ENCODE results near the gene MFAP3. TPM values are rescaled to one million over a fixed set of nuclear protein-coding genes. Genes with fewer than 3 reads are reported as not detected.

The MFAP3 gene
- total and polyA plus RNA-seq, 2 donors: 3.5 to 24.2 TPM

DNA sequence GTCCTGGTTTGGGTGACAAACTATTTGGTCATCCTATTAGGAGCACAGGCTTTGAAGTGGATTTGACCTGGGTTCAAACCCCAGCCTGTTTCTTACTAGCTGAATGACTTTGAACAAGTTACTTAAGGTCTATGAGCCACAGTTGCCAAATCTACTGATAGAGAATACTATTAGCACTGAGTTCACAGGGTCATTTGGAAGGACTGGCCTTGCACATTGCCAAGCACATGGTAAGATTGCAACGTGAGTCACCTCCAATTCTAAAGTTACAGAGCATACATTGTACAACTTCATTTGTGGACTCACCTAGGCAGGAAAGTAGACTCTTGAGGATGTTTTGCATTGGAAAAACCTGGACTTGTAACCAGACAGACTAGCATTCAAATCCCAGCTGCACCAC is 38.9 kb downstream of the MFAP3 start:
- no peaks in the 10 kb centered on the region for H3K36me3 ChIP-seq (ENCODE audit: control insufficient read depth in 2 of 2, insufficient read depth in 2 of 2, low read length in 1 of 2)
- no peaks in the 10 kb centered on the region for H3K9me3 ChIP-seq (ENCODE audit: control insufficient read depth in 2 of 2, insufficient read depth in 1 of 2, low read length in 1 of 2)
- no peaks in the 10 kb centered on the region for H3K27me3 ChIP-seq (ENCODE audit: control insufficient read depth in 2 of 2, insufficient read depth in 1 of 2, low read length in 1 of 2)
- no peak overlapping the region for H3K27ac ChIP-seq (ENCODE audit: low read depth in 1 of 2, low read length in 1 of 2)
- no peak for DNase-seq (ENCODE audit: low read depth in 6 of 9, low spot score in 9 of 9)
- no peaks in the 10 kb centered on the region for H3K4me1 ChIP-seq (ENCODE audit: control insufficient read depth in 2 of 2, insufficient read depth in 2 of 2, low read length in 2 of 2)
- WGBS: 92% methylated on average over 1 of the region's 1 CpG
- H3K4me3 ChIP-seq (ENCODE audit: low read length in 2 of 2): no peak overlapping the region

DNA sequence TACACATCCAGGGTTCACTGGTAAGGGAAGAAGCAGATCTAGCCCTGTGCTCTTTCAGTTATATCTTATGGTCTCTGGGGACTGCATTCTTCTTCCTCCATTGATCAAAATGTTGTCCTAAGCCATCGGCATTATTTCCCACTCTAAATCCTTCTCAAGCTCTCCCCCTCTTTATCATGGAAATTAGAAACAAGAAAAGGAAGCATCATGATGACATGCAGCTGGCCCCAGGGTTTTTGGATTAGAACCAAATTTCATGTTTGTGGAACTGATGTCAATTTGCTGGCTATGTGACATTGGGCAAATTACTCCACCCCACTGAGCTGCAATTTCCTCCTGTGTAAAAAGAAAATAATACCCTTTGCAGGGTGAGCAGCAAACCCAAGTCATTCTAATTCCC is 39.5 kb downstream of the MFAP3 start:
- no peaks in the 10 kb centered on the region for H3K36me3 ChIP-seq (ENCODE audit: control insufficient read depth in 2 of 2, insufficient read depth in 2 of 2, low read length in 1 of 2)
- no peaks in the 10 kb centered on the region for H3K4me1 ChIP-seq (ENCODE audit: control insufficient read depth in 2 of 2, insufficient read depth in 2 of 2, low read length in 2 of 2)
- H3K27ac ChIP-seq (ENCODE audit: low read depth in 1 of 2, low read length in 1 of 2): no peak overlapping the region
- no peaks in the 10 kb centered on the region for H3K9me3 ChIP-seq (ENCODE audit: control insufficient read depth in 2 of 2, insufficient read depth in 1 of 2, low read length in 1 of 2)
- DNase-seq (ENCODE audit: low read depth in 6 of 9, low spot score in 9 of 9): no peak
- no peaks in the 10 kb centered on the region for H3K27me3 ChIP-seq (ENCODE audit: control insufficient read depth in 2 of 2, insufficient read depth in 1 of 2, low read length in 1 of 2)
- 82% methylated on average over 1 of the region's 1 CpG for WGBS
- H3K4me3 ChIP-seq (ENCODE audit: low read length in 2 of 2): no peak overlapping the region

DNA sequence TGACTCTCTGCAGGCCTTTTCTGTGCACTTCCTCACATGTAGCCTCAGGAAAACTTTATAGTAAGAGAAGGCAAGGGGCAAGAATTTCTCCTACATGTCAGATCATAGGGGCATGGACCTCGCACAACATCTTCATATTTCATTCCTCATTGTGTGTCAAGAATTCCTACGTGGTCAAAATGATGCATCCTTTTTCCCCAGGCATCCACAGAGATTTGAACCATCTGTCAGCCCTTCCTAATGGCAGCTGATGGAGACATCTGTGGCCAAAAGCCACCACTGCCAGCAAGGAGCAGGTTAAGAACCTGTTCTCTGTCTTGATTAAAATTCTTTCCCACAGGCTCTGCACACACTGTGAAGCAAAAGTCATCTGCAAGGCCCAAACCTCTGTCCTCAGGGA is 42.5 kb downstream of the MFAP3 start:
- Histone ChIP-seq H3K9me3 (ENCODE audit: control insufficient read depth in 2 of 2, insufficient read depth in 1 of 2, low read length in 1 of 2) (no peaks in the 10 kb centered on the region), H3K27ac (ENCODE audit: low read depth in 1 of 2, low read length in 1 of 2) (no peak overlapping the region), H3K36me3 (ENCODE audit: control insufficient read depth in 2 of 2, insufficient read depth in 2 of 2, low read length in 1 of 2) (no peaks in the 10 kb centered on the region), H3K27me3 (ENCODE audit: control insufficient read depth in 2 of 2, insufficient read depth in 1 of 2, low read length in 1 of 2) (no peaks in the 10 kb centered on the region), H3K4me1 (ENCODE audit: control insufficient read depth in 2 of 2, insufficient read depth in 2 of 2, low read length in 2 of 2) (no peaks in the 10 kb centered on the region), H3K4me3 (ENCODE audit: low read length in 2 of 2) (no peak overlapping the region)
- no peak for DNase-seq (ENCODE audit: low read depth in 6 of 9, low spot score in 9 of 9)
- WGBS: 94% methylated on average over 2 of the region's 2 CpGs

GRCh38 chr5:154084062-154084639 is 45.4 kb downstream of the MFAP3 start:
- 94% methylated on average over 5 of the region's 5 CpGs for WGBS
- Histone ChIP-seq H3K9me3 (ENCODE audit: control insufficient read depth in 2 of 2, insufficient read depth in 1 of 2, low read length in 1 of 2) (no peaks in the 10 kb centered on the region), H3K36me3 (ENCODE audit: control insufficient read depth in 2 of 2, insufficient read depth in 2 of 2, low read length in 1 of 2) (no peaks in the 10 kb centered on the region), H3K27ac (ENCODE audit: low read depth in 1 of 2, low read length in 1 of 2) (no peak overlapping the region), H3K4me3 (ENCODE audit: low read length in 2 of 2) (no peak overlapping the region), H3K27me3 (ENCODE audit: control insufficient read depth in 2 of 2, insufficient read depth in 1 of 2, low read length in 1 of 2) (no peaks in the 10 kb centered on the region), H3K4me1 (ENCODE audit: control insufficient read depth in 2 of 2, insufficient read depth in 2 of 2, low read length in 2 of 2) (no peaks in the 10 kb centered on the region)
- no peak for DNase-seq (ENCODE audit: low read depth in 6 of 9, low spot score in 9 of 9)

- Histone ChIP-seq H3K36me3 (ENCODE audit: control insufficient read depth in 2 of 2, insufficient read depth in 2 of 2, low read length in 1 of 2) (no peaks in the 10 kb centered on the region), H3K27me3 (ENCODE audit: control insufficient read depth in 2 of 2, insufficient read depth in 1 of 2, low read length in 1 of 2) (no peaks in the 10 kb centered on the region), H3K9me3 (ENCODE audit: control insufficient read depth in 2 of 2, insufficient read depth in 1 of 2, low read length in 1 of 2) (no peaks in the 10 kb centered on the region), H3K4me3 (ENCODE audit: low read length in 2 of 2) (no peak overlapping the region), H3K27ac (ENCODE audit: low read depth in 1 of 2, low read length in 1 of 2) (no peak overlapping the region), H3K4me1 (ENCODE audit: control insufficient read depth in 2 of 2, insufficient read depth in 2 of 2, low read length in 2 of 2) (no peaks in the 10 kb centered on the region)
- 71% methylated on average over 3 of the region's 3 CpGs for WGBS
- DNase-seq (ENCODE audit: low read depth in 6 of 9, low spot score in 9 of 9): no peak
Measured at GRCh38 chr5:154086146-154086545, 47.4 kb downstream of the MFAP3 start.

- DNase-seq (ENCODE audit: low read depth in 6 of 9, low spot score in 9 of 9): no peak
- no peaks in the 10 kb centered on the region for H3K9me3 ChIP-seq (ENCODE audit: control insufficient read depth in 2 of 2, insufficient read depth in 1 of 2, low read length in 1 of 2)
- H3K36me3 ChIP-seq (ENCODE audit: control insufficient read depth in 2 of 2, insufficient read depth in 2 of 2, low read length in 1 of 2): no peaks in the 10 kb centered on the region
- no peak overlapping the region for H3K4me3 ChIP-seq (ENCODE audit: low read length in 2 of 2)
- H3K4me1 ChIP-seq (ENCODE audit: control insufficient read depth in 2 of 2, insufficient read depth in 2 of 2, low read length in 2 of 2): no peaks in the 10 kb centered on the region
- 92% methylated on average over 4 of the region's 4 CpGs for WGBS
- H3K27me3 ChIP-seq (ENCODE audit: control insufficient read depth in 2 of 2, insufficient read depth in 1 of 2, low read length in 1 of 2): peaks cover 0 to 2% of the 10 kb centered on the region in 2 donors
- H3K27ac ChIP-seq (ENCODE audit: low read depth in 1 of 2, low read length in 1 of 2): no peak overlapping the region
Measured at GRCh38 chr5:154086641-154087040, 47.9 kb downstream of the MFAP3 start.

DNA sequence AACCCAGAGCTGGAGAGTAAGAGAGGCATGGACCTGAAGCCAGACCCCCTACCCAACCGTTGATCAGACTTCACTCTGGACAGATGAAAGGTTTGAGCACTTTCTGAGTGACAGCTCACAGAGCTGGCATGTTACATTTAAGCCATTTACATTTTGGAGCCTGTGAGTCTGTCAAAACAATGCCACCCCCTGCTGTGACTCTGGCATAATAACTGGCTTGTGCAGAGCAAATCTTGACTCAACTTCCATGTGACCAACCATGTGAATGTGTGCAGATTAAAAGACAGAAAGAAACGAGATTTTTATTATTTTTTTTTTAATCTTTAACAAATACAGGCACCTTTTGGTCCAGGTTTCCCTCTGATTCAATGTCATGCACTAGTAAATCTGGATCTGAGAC is 48.5 kb downstream of the MFAP3 start:
- 57% methylated on average over 2 of the region's 2 CpGs for WGBS
- no peak for DNase-seq (ENCODE audit: low read depth in 6 of 9, low spot score in 9 of 9)

GRCh38 chr5:154088801-154089200 is 50.0 kb downstream of the MFAP3 start:
- Histone ChIP-seq H3K36me3 (ENCODE audit: control insufficient read depth in 2 of 2, insufficient read depth in 2 of 2, low read length in 1 of 2) (no peaks in the 10 kb centered on the region), H3K27me3 (ENCODE audit: control insufficient read depth in 2 of 2, insufficient read depth in 1 of 2, low read length in 1 of 2) (peaks cover 0 to 2% of the 10 kb centered on the region in 2 donors), H3K27ac (ENCODE audit: low read depth in 1 of 2, low read length in 1 of 2) (no peak overlapping the region), H3K9me3 (ENCODE audit: control insufficient read depth in 2 of 2, insufficient read depth in 1 of 2, low read length in 1 of 2) (no peaks in the 10 kb centered on the region), H3K4me1 (ENCODE audit: control insufficient read depth in 2 of 2, insufficient read depth in 2 of 2, low read length in 2 of 2) (no peaks in the 10 kb centered on the region), H3K4me3 (ENCODE audit: low read length in 2 of 2) (no peak overlapping the region)
- no peak for DNase-seq (ENCODE audit: low read depth in 6 of 9, low spot score in 9 of 9)
- 96% methylated on average over 5 of the region's 5 CpGs for WGBS

More for the DNA sequence above, 48.5 kb downstream of the MFAP3 start:
- Histone ChIP-seq H3K27me3 (ENCODE audit: control insufficient read depth in 2 of 2, insufficient read depth in 1 of 2, low read length in 1 of 2) (peaks cover 0 to 2% of the 10 kb centered on the region in 2 donors), H3K4me1 (ENCODE audit: control insufficient read depth in 2 of 2, insufficient read depth in 2 of 2, low read length in 2 of 2) (no peaks in the 10 kb centered on the region), H3K36me3 (ENCODE audit: control insufficient read depth in 2 of 2, insufficient read depth in 2 of 2, low read length in 1 of 2) (no peaks in the 10 kb centered on the region), H3K27ac (ENCODE audit: low read depth in 1 of 2, low read length in 1 of 2) (no peak overlapping the region), H3K9me3 (ENCODE audit: control insufficient read depth in 2 of 2, insufficient read depth in 1 of 2, low read length in 1 of 2) (no peaks in the 10 kb centered on the region), H3K4me3 (ENCODE audit: low read length in 2 of 2) (no peak overlapping the region)

DNA sequence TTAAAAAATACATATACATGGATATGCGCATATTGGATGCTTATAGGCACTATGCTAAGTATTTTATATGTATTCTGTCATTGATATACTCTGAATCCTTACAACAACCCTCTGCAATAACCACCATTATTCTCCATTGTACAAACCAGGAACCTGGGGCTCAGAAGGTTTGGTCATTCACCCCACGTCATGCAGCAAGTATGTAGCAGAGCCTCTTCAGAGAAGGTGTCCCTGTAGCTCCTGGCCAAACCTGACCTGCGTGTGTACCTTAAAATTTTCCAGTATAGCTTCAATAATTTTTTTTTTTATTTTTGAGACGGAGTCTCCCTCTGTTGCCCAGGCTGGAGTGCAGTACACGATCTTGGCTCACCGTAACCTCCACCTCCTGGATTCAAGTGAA is 51.9 kb downstream of the MFAP3 start:
- Histone ChIP-seq H3K36me3 (ENCODE audit: control insufficient read depth in 2 of 2, insufficient read depth in 2 of 2, low read length in 1 of 2) (no peaks in the 10 kb centered on the region), H3K27ac (ENCODE audit: low read depth in 1 of 2, low read length in 1 of 2) (no peak overlapping the region), H3K27me3 (ENCODE audit: control insufficient read depth in 2 of 2, insufficient read depth in 1 of 2, low read length in 1 of 2) (peaks cover 0 to 2% of the 10 kb centered on the region in 2 donors), H3K4me3 (ENCODE audit: low read length in 2 of 2) (no peak overlapping the region), H3K9me3 (ENCODE audit: control insufficient read depth in 2 of 2, insufficient read depth in 1 of 2, low read length in 1 of 2) (no peaks in the 10 kb centered on the region), H3K4me1 (ENCODE audit: control insufficient read depth in 2 of 2, insufficient read depth in 2 of 2, low read length in 2 of 2) (no peaks in the 10 kb centered on the region)
- DNase-seq (ENCODE audit: low read depth in 6 of 9, low spot score in 9 of 9): no peak
- WGBS: 97% methylated on average over 6 of the region's 6 CpGs
